Cardiac muscle cell (in vitro differentiated cells and primary cell): ENCODE data around the gene C7orf25. TPM values are rescaled to one million over a fixed set of nuclear protein-coding genes. Genes with fewer than 3 reads are reported as not detected.

Source experiments
- DNase-seq, 2 donors: peaks; one replicate each; pipeline versions ENCODE4 v3.0.0 to v3.0.0-alpha.2; 2010 to 2017; ENCODE audit warnings: low read depth in 1 of 2, low spot score in 1 of 2
- H3K27ac ChIP-seq: fragments of 200-600 bp; sonication (generic); 2 replicates; pipeline ENCODE4 v1.5.1; 2016
- H3K27me3 ChIP-seq: fragments of 200-600 bp; sonication (generic); 2 replicates; pipeline ENCODE4 v1.6.0; 2016; ENCODE audit warnings: control low read depth
- H3K36me3 ChIP-seq: fragments of 200-600 bp; sonication (generic); 2 replicates; pipeline ENCODE4 v1.5.1; 2016; ENCODE audit warnings: control low read depth
- H3K4me1 ChIP-seq: fragments of 200-600 bp; sonication (generic); 2 replicates; pipeline ENCODE4 v1.8.1; 2017; ENCODE audit warnings: low read depth, mild to moderate bottlenecking, mixed run types
- H3K4me3 ChIP-seq: fragments of 200-600 bp; sonication (generic); 2 replicates; pipeline ENCODE4 v1.5.1; 2016; ENCODE audit warnings: mild to moderate bottlenecking
- H3K9me3 ChIP-seq: fragments of 200-600 bp; sonication (generic); 2 replicates; pipeline ENCODE4 v1.5.1; 2017; ENCODE audit warnings: low read depth, mild to moderate bottlenecking, control low read depth
- polyA plus RNA-seq: library from polyadenylated mRNA; unstranded; fragments of >200 nt; fragmentation: Nextera tagmentation; extraction: Ambion mirVana; gene quantifications from 2 replicates; pipeline ENCODE4 v1.2.1, GENCODE V29; 2016
- total RNA-seq: library from RNA; depleted of rRNA; stranded (reverse); fragments of >200 nt; gene quantifications from 2 replicates; pipeline ENCODE4 v1.2.3, GENCODE V29; 2016
- TF ChIP-seq, protein P1 (sequence below): IDR thresholded peaks from 2 replicates; pipeline ENCODE4 v1.5.1; 2012; ENCODE audit warnings: low read depth, mild to moderate bottlenecking, low read length

C7orf25 gene
- total and polyA plus RNA-seq, 2 experiments from 2014 or later, result 5.1 to 10.4 TPM

DNA sequence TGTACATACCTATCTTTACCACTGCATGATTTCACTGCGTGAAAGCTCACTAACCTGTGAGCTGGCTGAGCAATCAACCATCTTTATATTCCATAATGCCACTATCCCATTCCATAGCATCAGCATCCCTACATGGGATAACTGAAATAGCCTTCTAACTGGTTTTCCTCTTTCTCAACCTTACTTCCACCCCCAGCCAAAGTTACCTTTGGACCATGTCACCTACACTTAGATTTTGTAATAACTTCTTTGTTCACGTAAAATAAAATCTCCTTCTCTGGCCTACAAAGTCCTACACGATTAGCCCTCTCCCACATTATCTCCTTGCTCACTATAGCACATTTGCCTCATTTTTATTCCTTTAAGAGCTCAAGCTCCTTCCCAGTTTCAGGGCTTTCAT is 17.6 kb upstream of the C7orf25 start:
- no peak overlapping the region for H3K27ac ChIP-seq
- H3K4me3 ChIP-seq, result no peak overlapping the region
- H3K36me3 ChIP-seq, result peaks cover 19% of the 10 kb centered on the region
- DNase-seq, result no peak
- H3K4me1 ChIP-seq, result peaks cover 7% of the 10 kb centered on the region
- H3K27me3 ChIP-seq, result no peaks in the 10 kb centered on the region
- H3K9me3 ChIP-seq, result no peaks in the 10 kb centered on the region
- TF ChIP-seq, protein P1, sequence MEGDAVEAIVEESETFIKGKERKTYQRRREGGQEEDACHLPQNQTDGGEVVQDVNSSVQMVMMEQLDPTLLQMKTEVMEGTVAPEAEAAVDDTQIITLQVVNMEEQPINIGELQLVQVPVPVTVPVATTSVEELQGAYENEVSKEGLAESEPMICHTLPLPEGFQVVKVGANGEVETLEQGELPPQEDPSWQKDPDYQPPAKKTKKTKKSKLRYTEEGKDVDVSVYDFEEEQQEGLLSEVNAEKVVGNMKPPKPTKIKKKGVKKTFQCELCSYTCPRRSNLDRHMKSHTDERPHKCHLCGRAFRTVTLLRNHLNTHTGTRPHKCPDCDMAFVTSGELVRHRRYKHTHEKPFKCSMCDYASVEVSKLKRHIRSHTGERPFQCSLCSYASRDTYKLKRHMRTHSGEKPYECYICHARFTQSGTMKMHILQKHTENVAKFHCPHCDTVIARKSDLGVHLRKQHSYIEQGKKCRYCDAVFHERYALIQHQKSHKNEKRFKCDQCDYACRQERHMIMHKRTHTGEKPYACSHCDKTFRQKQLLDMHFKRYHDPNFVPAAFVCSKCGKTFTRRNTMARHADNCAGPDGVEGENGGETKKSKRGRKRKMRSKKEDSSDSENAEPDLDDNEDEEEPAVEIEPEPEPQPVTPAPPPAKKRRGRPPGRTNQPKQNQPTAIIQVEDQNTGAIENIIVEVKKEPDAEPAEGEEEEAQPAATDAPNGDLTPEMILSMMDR, result no peak

DNA sequence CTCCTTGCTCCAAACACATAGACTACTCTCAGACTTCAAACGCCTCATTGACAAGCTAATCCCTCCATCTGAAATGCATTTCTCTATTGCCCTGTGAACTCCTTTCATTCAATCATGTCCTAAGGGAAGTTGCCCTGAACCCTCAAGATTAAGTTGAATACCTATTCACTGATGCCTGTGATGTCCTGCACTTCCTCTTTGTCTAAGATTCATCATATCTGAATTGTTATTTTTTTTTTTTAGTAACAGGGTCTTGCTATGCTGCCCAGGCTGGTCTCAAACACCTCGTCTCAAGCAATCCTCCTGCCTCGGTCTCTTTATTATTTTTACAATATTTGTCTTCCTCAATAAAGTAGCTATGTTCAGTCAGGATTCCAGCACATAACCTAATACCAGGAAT is 16.9 kb upstream of the C7orf25 start:
- peaks cover 4% of the 10 kb centered on the region for H3K4me1 ChIP-seq
- peaks cover 23% of the 10 kb centered on the region for H3K36me3 ChIP-seq
- no peaks in the 10 kb centered on the region for H3K27me3 ChIP-seq
- TF ChIP-seq, protein P1, result no peak
- no peaks in the 10 kb centered on the region for H3K9me3 ChIP-seq
- DNase-seq, result no peak
- no peak overlapping the region for H3K4me3 ChIP-seq
- H3K27ac ChIP-seq, result no peak overlapping the region

DNA sequence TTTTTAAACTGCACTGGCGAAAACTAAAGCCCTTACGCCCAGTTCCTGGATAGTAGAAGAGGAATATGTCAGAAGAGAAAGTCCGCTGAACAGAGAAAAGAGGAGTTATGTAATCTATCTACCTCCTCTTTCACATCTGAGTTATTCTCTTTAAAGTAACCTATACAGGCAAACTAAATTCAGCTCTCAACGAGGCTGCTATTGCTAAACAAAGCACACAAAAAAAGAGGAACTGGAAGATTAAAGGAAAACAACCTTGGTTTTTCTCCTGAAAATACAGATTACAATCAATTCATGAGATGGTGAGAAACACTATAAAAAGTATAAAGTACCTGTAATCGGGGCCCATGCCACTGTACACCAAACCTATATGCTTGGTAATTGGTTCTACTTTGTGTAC is 14.3 kb upstream of the C7orf25 start:
- Histone ChIP-seq H3K4me1 (no peaks in the 10 kb centered on the region), H3K27me3 (no peaks in the 10 kb centered on the region), H3K4me3 (no peak overlapping the region), H3K36me3 (peaks cover 47% of the 10 kb centered on the region), H3K27ac (no peak overlapping the region), H3K9me3 (no peaks in the 10 kb centered on the region)
- TF ChIP-seq, protein P1, result no peak
- no peak for DNase-seq

DNA sequence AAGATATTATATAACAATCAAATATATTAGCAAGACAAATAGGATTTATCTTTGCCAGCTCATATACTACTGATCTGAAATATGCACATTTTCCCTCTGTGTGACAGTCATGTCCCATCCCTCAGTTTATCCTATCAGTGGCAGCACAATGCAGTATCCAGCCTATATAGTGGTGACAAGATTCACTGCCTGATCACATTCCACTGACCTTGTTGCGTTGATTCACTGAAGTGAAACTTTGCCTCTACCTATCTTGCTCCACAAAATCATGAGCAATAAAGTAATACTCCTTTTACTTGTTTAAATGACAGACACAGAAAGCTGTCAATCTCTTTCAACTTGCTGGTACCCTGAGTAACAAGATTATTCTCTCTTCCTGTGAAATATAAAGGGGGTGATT is 13.8 kb upstream of the C7orf25 start:
- no peaks in the 10 kb centered on the region for H3K4me1 ChIP-seq
- H3K4me3 ChIP-seq, result no peak overlapping the region
- no peak overlapping the region for H3K27ac ChIP-seq
- DNase-seq, result no peak
- no peaks in the 10 kb centered on the region for H3K9me3 ChIP-seq
- TF ChIP-seq, protein P1, result no peak
- H3K27me3 ChIP-seq, result no peaks in the 10 kb centered on the region
- peaks cover 52% of the 10 kb centered on the region for H3K36me3 ChIP-seq

DNA sequence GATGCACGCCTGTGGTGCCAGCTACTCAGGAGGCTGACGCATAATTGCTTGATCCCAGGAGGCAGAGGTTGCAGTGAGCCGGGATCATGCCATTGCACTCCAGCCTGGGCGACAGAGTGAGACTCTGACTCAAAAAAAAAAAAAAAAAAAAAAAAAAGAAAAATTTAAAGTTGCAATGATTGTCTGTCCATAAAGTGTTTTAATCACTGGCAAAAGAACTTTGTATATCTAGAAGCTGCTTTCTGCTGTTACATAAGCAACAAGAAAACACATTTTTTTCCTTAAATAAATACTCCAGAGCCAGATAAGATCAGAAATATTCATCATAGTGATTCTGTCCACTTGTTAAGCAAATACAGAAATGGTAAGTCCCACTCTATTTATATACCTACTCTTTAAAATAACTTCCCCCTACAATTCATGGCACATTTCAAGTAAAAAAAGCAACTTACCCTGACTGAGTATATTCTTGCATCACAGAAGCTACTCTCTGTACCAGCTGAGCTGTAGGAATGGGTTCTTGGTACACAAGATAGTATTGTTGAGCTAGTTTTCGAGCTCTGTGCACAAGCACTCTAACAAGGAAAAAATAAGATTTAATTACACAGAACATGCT is 12.5 kb upstream of the C7orf25 start:
- H3K4me3 ChIP-seq, result no peak overlapping the region
- no peaks in the 10 kb centered on the region for H3K9me3 ChIP-seq
- TF ChIP-seq, protein P1, result no peak
- H3K27me3 ChIP-seq, result no peaks in the 10 kb centered on the region
- no peak overlapping the region for H3K27ac ChIP-seq
- no peaks in the 10 kb centered on the region for H3K4me1 ChIP-seq
- H3K36me3 ChIP-seq, result peaks cover 64% of the 10 kb centered on the region
- no peak for DNase-seq
